HepG2 (cell line): Measurements from ENCODE around the gene SDF2. TPM values are rescaled to one million over a fixed set of nuclear protein-coding genes. Genes with fewer than 3 reads are reported as not detected.

Source experiments
- ATAC-seq: fragments of 200-7000 bp; cut with Tn5 transposase; 3 replicates; pipeline ENCODE4 v1.9.1; 2020; ENCODE audit warnings: mild to moderate bottlenecking, moderate library complexity
- BruUV-seq: library from RNA; stranded (reverse); fragments of 400-500 nt; replicated peaks from 2 replicates; lab custom pipeline; 2021; lab: Mats Ljungman, UMichigan
- CTCF ChIA-PET: fragments of 300-600 bp; formaldehyde crosslinking; extraction: SDS; loops from one replicate; lab custom pipeline; 2021; ENCODE audit warnings: low total read pairs, inconsistent platforms, low intra/inter-chr PET ratio; lab: Yijun Ruan, JAX
- POLR2A ChIA-PET: fragments of 350-600 bp; sonication (Branson Sonifier 250); formaldehyde crosslinking; loops from one replicate; lab custom pipeline; 2020; ENCODE audit warnings: antibody characterized with exemption, inconsistent platforms; lab: Yijun Ruan, JAX
- DNase-seq: peaks from one replicate; pipeline ENCODE4 v3.0.0-alpha.2; 2015; ENCODE audit warnings: low spot score
- FAIRE-seq: peaks from 3 replicates; lab custom pipeline; 2011; peaks lifted over from hg19 to GRCh38; lab: Jason Lieb, UNC
- H2AFZ ChIP-seq: one replicate; pipeline ENCODE4 v1.6.1; 2011; ENCODE audit warnings: low read length, inconsistent platforms
- H3K27ac ChIP-seq: fragments of 300-600 bp; 3 replicates; pipeline ENCODE4 v1.8.0; 2011; ENCODE audit warnings: mixed run types, mild to moderate bottlenecking, mixed read lengths, low read length, inconsistent platforms; ENCODE audit not compliant: insufficient read depth; ENCODE audit errors: extremely low read length
- H3K27me3 ChIP-seq, 2 experiments: fragments of 200-600 bp in 1 of 2; 2 replicates in 1 of 2; 3 replicates in 1 of 2; pipeline versions ENCODE4 v1.6.0 to v1.8.0; 2011; ENCODE audit warnings: low read length in 2 of 2, mild to moderate bottlenecking in 2 of 2, moderate library complexity in 2 of 2, inconsistent platforms in 1 of 2; ENCODE audit not compliant: insufficient read depth in 2 of 2, control insufficient read depth in 1 of 2
- H3K36me3 ChIP-seq, 2 experiments: fragments of 200-600 bp in 1 of 2; replicated peaks in 1 of 2; 2 replicates in 1 of 2; 3 replicates in 1 of 2; pipeline versions ENCODE4 v1.5.1 to v1.8.0; 2011; ENCODE audit warnings: low read length in 2 of 2, inconsistent platforms in 1 of 2; ENCODE audit not compliant: insufficient read depth in 2 of 2, control insufficient read depth in 1 of 2
- H3K4me1 ChIP-seq: 2 replicates; pipeline ENCODE4 v1.5.1; 2012; ENCODE audit warnings: low read length, inconsistent platforms; ENCODE audit not compliant: insufficient read depth
- H3K4me2 ChIP-seq: 2 replicates; pipeline ENCODE4 v1.6.0; 2011; ENCODE audit warnings: low read depth, low read length, inconsistent platforms
- H3K4me3 ChIP-seq, 3 experiments: fragments of 200-600 bp in 1 of 3; sonication (generic), shearing (Covaris generic) in 1 of 3; replicated peaks in 1 of 3; 2 replicates each; pipeline ENCODE4 v1.5.1; 2011 to 2016; ENCODE audit warnings: low read length in 3 of 3, inconsistent platforms in 2 of 3, low read depth in 2 of 3, mild to moderate bottlenecking in 2 of 3, control low read depth in 1 of 3, mixed read lengths in 1 of 3; ENCODE audit not compliant: insufficient read depth in 1 of 3
- H3K79me2 ChIP-seq: one replicate; pipeline ENCODE4 v1.6.1; 2011; ENCODE audit warnings: low read length, inconsistent platforms; ENCODE audit not compliant: insufficient read depth
- H3K9ac ChIP-seq: 2 replicates; pipeline ENCODE4 v1.6.0; 2011; ENCODE audit warnings: mild to moderate bottlenecking, low read depth, low read length, inconsistent platforms; ENCODE audit not compliant: insufficient read depth
- H3K9me3 ChIP-seq: 2 replicates; pipeline ENCODE4 v1.5.1; 2012; ENCODE audit warnings: mild to moderate bottlenecking, low read length
- H4K20me1 ChIP-seq: 2 replicates; pipeline ENCODE4 v1.6.0; 2011; ENCODE audit warnings: inconsistent platforms, mild to moderate bottlenecking, low read length, moderate library complexity; ENCODE audit not compliant: insufficient read depth
- ARNTL ChIP-seq: sonication (generic); formaldehyde crosslinking; IDR thresholded peaks from 2 replicates; pipeline ENCODE4 v1.4.0; 2020; ENCODE audit warnings: mild to moderate bottlenecking, missing genetic modification reagents
- ASH2L ChIP-seq: fragments of 300-600, 200-600 bp; sonication (generic); IDR thresholded peaks from 2 replicates; pipeline ENCODE4 v1.7.0; 2017; ENCODE audit warnings: low read depth, mild to moderate bottlenecking, moderate library complexity, mixed read lengths, low read length; ENCODE audit not compliant: insufficient read length
- HDAC6 ChIP-seq: fragments of 200-600 bp; sonication (generic); IDR thresholded peaks from 2 replicates; pipeline ENCODE4 v1.7.0; 2017; ENCODE audit warnings: mild to moderate bottlenecking, antibody characterized with exemption, low read length, low read depth
- HNF4A ChIP-seq: sonication (generic); formaldehyde crosslinking; IDR thresholded peaks from 2 replicates; pipeline ENCODE4 v1.4.0; 2020; ENCODE audit warnings: missing genetic modification reagents
- IRX3 ChIP-seq: sonication (generic); formaldehyde crosslinking; IDR thresholded peaks from 2 replicates; pipeline ENCODE4 v1.8.1; 2023; ENCODE audit warnings: mild to moderate bottlenecking, low read depth, missing genetic modification reagents, borderline replicate concordance
- MATR3 ChIP-seq: sonication (generic); formaldehyde crosslinking; IDR thresholded peaks from 2 replicates; pipeline ENCODE4 v1.4.0; 2020; ENCODE audit warnings: missing genetic modification reagents
- RCOR2 ChIP-seq: IDR thresholded peaks from 2 replicates; pipeline ENCODE4 v1.6.1; 2016; ENCODE audit warnings: missing biosample characterization, missing genetic modification reagents
- SATB2 ChIP-seq: sonication (generic); formaldehyde crosslinking; IDR thresholded peaks from 2 replicates; pipeline ENCODE4 v1.5.0; 2020; ENCODE audit warnings: missing genetic modification reagents
- SIX4 ChIP-seq: sonication (generic); formaldehyde crosslinking; IDR thresholded peaks from 2 replicates; pipeline ENCODE4 v1.4.0; 2020; ENCODE audit warnings: missing genetic modification reagents
- STAG1 ChIP-seq: sonication (generic); formaldehyde crosslinking; IDR thresholded peaks from 2 replicates; pipeline ENCODE4 v1.4.0; 2020; ENCODE audit warnings: missing genetic modification reagents
- ZBTB39 ChIP-seq: sonication (generic); formaldehyde crosslinking; IDR thresholded peaks from 2 replicates; pipeline ENCODE4 v1.5.0; 2020; ENCODE audit warnings: missing genetic modification reagents
- ZC3H13 ChIP-seq: sonication (generic); formaldehyde crosslinking; IDR thresholded peaks from 2 replicates; pipeline ENCODE4 v1.8.1; 2023; ENCODE audit warnings: mild to moderate bottlenecking, missing genetic modification reagents, moderate library complexity
- ZNF839 ChIP-seq: sonication (generic); formaldehyde crosslinking; IDR thresholded peaks from 2 replicates; pipeline ENCODE4 v1.4.0; 2020; ENCODE audit warnings: missing genetic modification reagents, mild to moderate bottlenecking, borderline replicate concordance
- WGBS: methylation state at CpG from one replicate; pipeline ENCODE4 v1.1.6; 2017; ENCODE audit warnings: low lambda C conversion rate; 5-methylcytosine and 5-hydroxymethylcytosine counted together
- in situ Hi-C: cut with HindIII; loops from 2 replicates; pipeline ENCODE4 v1.10.0; 2017; ENCODE audit warnings: low pct_unique_long_range_greater_than_20kb; ENCODE audit not compliant: extremely low pct_ligation_motif_present
- intact Hi-C: fragments of 100-400 bp; cut with micrococcal nuclease; formaldehyde crosslinking; loops from one replicate; pipeline ENCODE4 v1.10.0; 2022; ENCODE audit not compliant: unreplicated experiment
- polyA plus RNA-seq, 8 experiments: library from polyadenylated mRNA; depleted of rRNA in 3 of 8; stranded (reverse) in 7 of 8; unstranded in 1 of 8; fragments of >200 nt; fragmentation: Illumina TruSeq in 4 of 8; extraction: Trizol in 4 of 8; gene quantifications; 2 replicates each; pipeline versions ENCODE4 v1.2.1 to v1.2.3, GENCODE V29; 2011 to 2016; ENCODE audit warnings: low read depth in 4 of 8, missing spikeins in 1 of 8, mixed read lengths in 1 of 8; ENCODE audit not compliant: insufficient read depth in 1 of 8
- total RNA-seq, 5 experiments: library from RNA; depleted of rRNA; stranded (reverse); fragments of >200 nt; fragmentation: Illumina TruSeq; extraction: Trizol; gene quantifications; 2 replicates each; pipeline ENCODE4 v1.2.3, GENCODE V29; 2016; ENCODE audit warnings: low read depth in 1 of 5
- TF ChIP-seq, protein P1 (sequence below): sonication (generic); formaldehyde crosslinking; IDR thresholded peaks from 2 replicates; pipeline ENCODE4 v1.4.0; 2020; ENCODE audit warnings: mild to moderate bottlenecking, missing genetic modification reagents
- TF ChIP-seq, protein P2 (sequence below): sonication (generic); formaldehyde crosslinking; IDR thresholded peaks from 2 replicates; pipeline ENCODE4 v1.8.0; 2022; ENCODE audit warnings: mild to moderate bottlenecking, missing genetic modification reagents, moderate library complexity

Gene SDF2
- total and polyA plus RNA-seq, 2 of the 13 experiments (the other 11 are each of a cell fraction or from before 2014, with no cell fraction given): 58.2 to 58.4 TPM

DNA sequence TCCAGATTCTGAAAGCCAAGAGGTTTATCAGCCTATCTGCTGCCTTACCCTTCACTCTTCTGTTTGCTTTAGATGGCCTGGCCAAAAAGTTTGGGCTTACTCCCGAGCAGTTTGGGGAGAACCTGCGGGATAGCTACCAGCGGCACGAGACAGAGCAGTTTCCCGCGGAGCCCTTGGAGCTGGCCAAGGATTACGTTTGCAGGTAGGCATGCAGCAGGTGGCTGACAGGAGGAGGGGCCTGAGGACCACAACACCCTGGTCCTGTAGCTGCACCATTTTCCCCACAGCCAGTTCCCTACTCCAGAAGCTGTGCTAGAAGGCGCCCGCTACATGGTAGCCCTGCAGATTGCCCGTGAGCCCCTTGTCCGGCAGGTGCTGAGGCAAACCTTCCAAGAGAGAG is 20.9 kb upstream of the SDF2 start:
- peaks cover 53 to 85% of the 10 kb centered on the region in 2 experiments for H3K36me3 ChIP-seq
- H2AFZ ChIP-seq: no peak overlapping the region
- H4K20me1 ChIP-seq: no peaks in the 10 kb centered on the region
- intact Hi-C loops (no loop called here), in situ Hi-C loops (no loop called here)
- POLR2A ChIA-PET: interaction anchor here (0.8 to 1.8 kb wide), 3 partner anchors 20 to 39 kb away, joined by 3 to 4 read pairs (median 3); partner anchors contain the start of genes RPL23A, SDF2 and SUPT6H
- H3K9ac ChIP-seq: no peak overlapping the region
- CTCF ChIA-PET: no interaction called here
- WGBS: 98% methylated on average over 8 of the region's 11 CpGs
- BruUV-seq: no TSS peak
- H3K4me2 ChIP-seq: no peak overlapping the region
- H3K27ac ChIP-seq: no peak overlapping the region
- no peaks in the 10 kb centered on the region for H3K27me3 ChIP-seq
- TF ChIP-seq ZC3H13 (CRISPR knock-in tag) (no peak), SIX4 (CRISPR knock-in tag) (no peak), IRX3 (no peak)
- H3K9me3 ChIP-seq: no peaks in the 10 kb centered on the region
- DNase-seq: no peak
- no peaks in the 10 kb centered on the region for H3K4me1 ChIP-seq
- no peaks in the 10 kb centered on the region for H3K79me2 ChIP-seq
- H3K4me3 ChIP-seq: no peak overlapping the region
- ATAC-seq: no peak
- no peak for FAIRE-seq

DNA sequence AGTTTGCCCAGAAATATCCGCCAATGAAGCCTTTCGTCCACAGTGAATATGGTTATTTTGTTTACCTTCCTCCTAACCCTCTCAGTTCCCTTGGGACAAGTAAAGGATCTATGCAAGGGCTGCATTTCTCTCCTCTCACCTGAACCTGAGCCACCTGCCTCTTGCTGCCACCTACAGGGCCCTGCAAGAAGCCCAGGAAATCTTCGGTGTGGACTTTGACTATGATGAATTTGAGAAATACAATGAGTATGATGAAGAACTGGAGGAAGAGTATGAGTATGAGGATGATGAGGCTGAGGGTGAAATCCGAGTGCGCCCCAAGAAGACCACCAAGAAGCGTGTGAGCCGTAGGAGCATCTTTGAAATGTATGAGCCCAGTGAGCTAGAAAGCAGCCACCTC is 14.3 kb upstream of the SDF2 start:
- ChIA-PET CTCF (interaction anchor here (1.8 kb wide), 1 partner anchor 29 kb away, joined by 20 read pairs; no protein-coding TSS in a partner anchor), POLR2A (interaction anchor here (1.2 kb wide), 1 partner anchor 23 kb away, joined by 3 read pairs; no protein-coding TSS in a partner anchor)
- Histone ChIP-seq H3K9ac (no peak overlapping the region), H3K9me3 (no peaks in the 10 kb centered on the region), H3K4me1 (no peaks in the 10 kb centered on the region), H3K4me3 (no peak overlapping the region), H4K20me1 (no peaks in the 10 kb centered on the region), H3K4me2 (no peak overlapping the region), H3K79me2 (peaks cover under 1% of the 10 kb centered on the region), H3K27me3 (no peaks in the 10 kb centered on the region), H3K27ac (no peak overlapping the region), H2AFZ (no peak overlapping the region), H3K36me3 (peaks cover 50 to 86% of the 10 kb centered on the region in 2 experiments)
- no TSS peak for BruUV-seq
- FAIRE-seq: peak; percentile 56
- in situ Hi-C loops: no loop called here
- intact Hi-C loops: loop anchor here (1.0 kb wide), 1 partner anchor 29 kb away; no protein-coding TSS in a partner anchor
- peak; percentile 81 for ATAC-seq
- WGBS: 90% methylated on average over 7 of the region's 7 CpGs
- peak; percentile 30 for DNase-seq
- no peak for TF ChIP-seq HDAC6
- TF ChIP-seq ZNF839 (CRISPR knock-in tag): no peak
- TF ChIP-seq, protein P1, sequence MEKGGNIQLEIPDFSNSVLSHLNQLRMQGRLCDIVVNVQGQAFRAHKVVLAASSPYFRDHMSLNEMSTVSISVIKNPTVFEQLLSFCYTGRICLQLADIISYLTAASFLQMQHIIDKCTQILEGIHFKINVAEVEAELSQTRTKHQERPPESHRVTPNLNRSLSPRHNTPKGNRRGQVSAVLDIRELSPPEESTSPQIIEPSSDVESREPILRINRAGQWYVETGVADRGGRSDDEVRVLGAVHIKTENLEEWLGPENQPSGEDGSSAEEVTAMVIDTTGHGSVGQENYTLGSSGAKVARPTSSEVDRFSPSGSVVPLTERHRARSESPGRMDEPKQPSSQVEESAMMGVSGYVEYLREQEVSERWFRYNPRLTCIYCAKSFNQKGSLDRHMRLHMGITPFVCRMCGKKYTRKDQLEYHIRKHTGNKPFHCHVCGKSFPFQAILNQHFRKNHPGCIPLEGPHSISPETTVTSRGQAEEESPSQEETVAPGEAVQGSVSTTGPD (CRISPR knock-in tag): no peak
- no peak for TF ChIP-seq SATB2 (CRISPR knock-in tag)
- no peak for TF ChIP-seq ARNTL (CRISPR knock-in tag)
- TF ChIP-seq STAG1 (CRISPR knock-in tag): peak; percentile 60
- TF ChIP-seq, protein P2, sequence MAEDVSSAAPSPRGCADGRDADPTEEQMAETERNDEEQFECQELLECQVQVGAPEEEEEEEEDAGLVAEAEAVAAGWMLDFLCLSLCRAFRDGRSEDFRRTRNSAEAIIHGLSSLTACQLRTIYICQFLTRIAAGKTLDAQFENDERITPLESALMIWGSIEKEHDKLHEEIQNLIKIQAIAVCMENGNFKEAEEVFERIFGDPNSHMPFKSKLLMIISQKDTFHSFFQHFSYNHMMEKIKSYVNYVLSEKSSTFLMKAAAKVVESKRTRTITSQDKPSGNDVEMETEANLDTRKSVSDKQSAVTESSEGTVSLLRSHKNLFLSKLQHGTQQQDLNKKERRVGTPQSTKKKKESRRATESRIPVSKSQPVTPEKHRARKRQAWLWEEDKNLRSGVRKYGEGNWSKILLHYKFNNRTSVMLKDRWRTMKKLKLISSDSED (CRISPR knock-in tag): no peak
- no peak for TF ChIP-seq RCOR2 (CRISPR knock-in tag)
- no peak for TF ChIP-seq ZBTB39 (CRISPR knock-in tag)
- TF ChIP-seq HNF4A (CRISPR knock-in tag): peak; percentile 38
- no peak for TF ChIP-seq ASH2L
- no peak for TF ChIP-seq MATR3 (CRISPR knock-in tag)
